GM21381 (cell line): ENCODE measurements around the gene DYSF.

ENCODE experiments used
- ATAC-seq: cut with Tn5 transposase; IDR thresholded peaks from one replicate; pipeline ENCODE4 v1.9.1; 2021; ENCODE audit warnings: mild to moderate bottlenecking, moderate library complexity; ENCODE audit not compliant: unreplicated experiment

Gene DYSF

DNA sequence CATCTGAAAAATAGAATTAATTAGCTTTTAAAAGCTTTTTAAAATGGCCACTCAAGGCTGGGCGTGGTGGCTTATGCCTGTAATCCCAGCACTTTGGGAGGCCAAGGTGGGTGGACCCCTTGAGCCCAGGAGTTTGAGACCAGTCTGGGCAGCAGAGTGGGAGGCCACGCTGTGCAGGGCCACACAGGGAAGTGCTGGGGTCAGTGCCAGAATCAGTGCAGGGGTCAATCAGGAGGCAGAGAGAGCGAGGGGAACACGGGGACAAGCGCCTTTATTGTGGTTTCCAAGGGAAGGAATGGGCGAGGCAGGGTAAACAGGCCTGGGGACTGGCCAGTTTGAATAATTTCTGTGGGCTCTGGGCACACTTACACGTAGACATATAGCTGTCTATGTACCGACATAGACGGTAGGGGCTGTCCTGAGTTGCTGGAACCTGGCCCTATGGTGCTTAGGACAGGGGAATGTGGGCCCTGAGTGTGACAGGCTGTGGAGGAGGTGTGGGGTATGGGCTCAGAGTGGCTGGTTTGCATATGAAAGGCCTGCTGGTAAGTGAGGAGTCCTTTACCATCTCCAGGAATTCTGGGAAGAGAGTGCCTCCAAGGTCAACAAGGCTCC, 42.9 kb downstream of the DYSF start:
- no peak for ATAC-seq

DNA sequence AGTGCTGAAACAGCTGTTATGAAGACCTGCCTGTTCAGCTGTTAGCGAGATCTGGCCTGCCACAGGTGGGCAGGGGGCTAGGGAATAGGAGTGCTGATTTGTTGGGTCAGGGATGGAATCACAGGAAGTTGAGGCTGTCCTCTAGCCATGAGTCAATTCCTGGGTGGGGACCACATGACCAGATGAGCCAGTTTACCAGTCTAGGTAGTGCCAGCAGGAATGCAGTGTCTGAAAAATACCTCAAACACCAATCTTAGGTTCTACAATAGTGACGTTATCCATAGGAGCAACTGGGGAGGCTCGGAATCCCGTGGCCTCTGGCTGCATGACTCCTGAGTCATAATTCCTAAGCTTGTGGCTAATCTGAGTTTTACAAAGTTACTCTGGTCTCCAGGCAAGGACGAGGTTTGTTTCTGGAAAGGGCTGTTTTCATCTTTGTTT, 44.9 kb downstream of the DYSF start:
- no peak for ATAC-seq

DNA sequence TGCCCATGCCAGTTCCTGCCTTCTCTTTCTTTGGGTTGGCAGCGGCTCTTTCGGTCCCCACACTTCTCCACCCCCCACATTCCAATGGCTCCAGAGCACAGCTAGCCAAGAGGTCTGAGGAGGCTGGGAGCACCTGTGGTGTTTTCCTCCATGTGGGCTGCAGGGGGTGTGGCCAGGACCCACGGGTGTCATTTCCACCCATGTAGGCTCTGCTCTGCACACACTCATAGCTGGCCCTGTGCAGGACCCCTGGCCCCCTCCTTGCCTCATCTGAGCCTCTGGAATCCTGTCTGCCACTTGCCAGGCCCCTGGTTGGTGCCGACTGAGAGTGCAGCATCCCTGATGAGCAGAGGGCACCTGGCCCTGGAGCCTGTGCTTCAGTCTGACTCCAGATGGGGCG, 46.3 kb downstream of the DYSF start:
- ATAC-seq: no peak

DNA sequence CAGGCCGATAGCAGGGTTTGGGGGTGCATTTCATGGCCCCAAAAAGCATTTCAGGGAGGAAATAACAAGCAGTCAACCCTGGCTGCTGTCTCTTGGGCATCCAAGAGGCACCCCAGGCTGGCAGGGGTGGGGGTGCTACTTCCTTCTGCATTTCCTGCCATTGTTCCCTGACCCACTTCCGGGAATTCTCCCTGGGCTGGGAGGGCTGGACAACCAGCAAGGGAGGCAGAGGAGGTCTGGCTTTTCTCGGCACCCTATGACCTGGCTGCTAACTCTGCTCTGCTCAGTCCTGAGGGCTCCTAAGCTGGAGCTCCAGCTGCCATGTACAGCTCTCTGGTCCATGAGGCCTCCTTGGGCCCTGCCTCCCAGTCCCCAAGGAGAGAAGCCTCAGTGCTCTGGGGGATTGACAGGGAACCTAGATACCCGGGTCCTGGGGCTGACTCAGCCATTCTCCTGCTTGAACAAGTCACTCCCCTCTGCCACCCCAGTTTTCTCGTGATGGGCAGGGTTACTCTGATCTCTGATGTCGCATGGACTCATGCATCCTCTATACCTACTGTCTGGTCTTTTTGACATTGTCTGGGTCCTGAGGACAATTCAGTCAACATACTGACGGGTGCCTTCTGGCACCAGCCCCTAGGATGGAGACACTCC, 47.2 kb downstream of the DYSF start:
- no peak for ATAC-seq

DNA sequence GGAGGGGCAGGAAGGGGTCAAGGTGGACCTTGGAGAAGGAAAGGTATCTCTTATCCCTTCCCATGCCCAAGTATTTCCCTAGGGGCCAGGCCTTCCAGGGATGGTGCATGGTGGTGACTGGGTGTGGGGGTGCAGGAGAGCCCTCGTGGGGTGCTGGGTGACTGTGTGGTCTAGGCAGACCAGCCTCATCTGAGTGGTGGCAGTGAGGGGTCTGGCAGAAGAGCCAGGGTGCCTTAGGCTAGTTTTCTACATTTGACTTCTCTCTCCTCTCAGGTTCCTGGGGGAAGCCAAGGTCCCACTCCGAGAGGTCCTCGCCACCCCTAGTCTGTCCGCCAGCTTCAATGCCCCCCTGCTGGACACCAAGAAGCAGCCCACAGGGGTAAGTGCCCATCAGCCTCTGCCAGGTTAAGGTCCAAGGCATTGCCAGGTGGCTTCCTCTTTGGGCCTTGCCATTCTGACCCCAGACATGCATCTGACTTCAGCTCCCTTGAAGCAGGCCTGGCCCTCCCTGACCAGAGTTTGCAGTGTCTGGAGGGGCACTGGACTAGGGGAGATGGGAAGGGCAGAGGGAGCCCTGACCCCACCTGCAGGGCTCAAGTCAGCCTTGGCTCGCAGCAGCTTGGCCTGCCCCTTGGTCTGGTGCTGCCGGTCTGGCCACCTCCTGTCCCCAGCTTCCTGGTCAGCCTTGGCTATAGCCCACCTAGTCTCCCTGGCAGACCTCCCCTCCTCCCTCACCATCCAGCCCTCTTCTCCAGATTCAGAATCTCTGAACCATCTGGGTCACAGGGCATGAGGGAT, 49.8 kb downstream of the DYSF start:
- no peak for ATAC-seq

DNA sequence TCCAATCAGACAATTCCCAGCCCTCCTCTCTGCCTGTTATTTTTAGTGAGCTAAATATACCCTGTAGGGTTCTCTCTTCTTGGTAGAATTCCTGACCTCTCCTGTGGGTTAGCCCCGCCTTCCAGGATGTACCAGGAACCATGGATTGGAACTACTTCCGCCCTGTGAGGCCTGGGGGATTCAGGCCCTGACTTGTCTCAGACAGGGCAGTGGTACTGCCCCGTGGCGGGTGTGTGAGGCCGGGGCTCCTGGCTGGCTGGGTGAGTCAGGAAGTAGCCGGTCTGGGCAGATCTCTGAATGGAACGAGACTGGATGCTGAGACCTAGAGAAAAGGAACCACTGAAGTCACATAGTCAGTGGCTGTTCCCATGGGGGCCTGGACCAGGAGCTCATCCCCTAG, 50.5 kb downstream of the DYSF start:
- ATAC-seq: no peak

DNA sequence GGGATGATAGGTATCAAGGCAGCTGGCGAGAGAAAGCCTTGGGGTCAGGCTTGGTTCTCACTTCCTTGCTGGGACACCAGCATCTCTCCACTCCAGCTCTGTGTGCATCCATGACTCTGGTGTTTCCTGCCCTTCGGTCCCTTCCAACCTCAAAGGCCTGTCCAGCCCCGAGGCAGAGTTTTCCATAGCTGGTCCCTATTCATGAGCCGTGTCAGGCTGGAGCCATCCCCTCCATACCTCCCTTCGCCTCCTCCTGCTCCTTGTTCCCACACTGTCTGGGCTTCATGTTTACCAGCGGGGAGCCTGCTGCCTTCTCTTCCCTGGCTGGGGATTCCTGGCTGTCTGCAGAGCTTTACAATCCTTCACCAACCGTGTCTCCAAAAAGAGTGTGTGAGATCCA, 51.2 kb downstream of the DYSF start:
- ATAC-seq: no peak

DNA sequence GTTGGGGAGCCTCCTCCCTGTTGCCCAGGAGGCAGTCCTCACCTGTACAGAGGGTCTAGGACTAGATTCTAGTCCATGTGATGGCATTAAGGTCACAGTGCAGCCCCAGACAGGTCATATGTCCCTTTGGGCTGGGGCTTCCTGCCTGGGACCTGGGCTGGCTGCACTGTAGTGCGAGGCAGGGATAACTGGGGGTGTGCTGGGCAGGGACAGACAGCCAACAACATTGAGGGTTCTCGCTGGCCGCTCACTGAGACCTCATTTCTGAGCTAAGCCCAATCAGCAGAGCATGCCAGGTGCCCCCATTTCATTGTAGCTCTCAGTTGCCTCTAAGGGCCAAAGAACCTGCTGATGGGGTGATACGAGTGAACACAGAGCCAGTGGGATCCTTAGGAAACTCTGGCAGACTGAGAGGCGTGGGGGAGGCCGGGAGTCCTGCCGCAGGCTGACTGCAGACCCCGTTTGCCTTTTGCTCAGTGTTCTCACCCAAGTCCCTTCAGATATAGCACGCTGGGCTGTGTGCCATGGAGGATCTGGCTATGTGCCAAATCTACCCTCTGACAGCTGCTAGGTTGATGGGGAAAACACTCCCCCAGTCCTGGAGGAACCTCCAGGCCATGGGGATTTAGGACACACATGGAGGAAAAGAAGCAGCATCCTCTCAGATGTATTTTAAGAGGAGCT, 51.9 kb downstream of the DYSF start:
- ATAC-seq: no peak

DNA sequence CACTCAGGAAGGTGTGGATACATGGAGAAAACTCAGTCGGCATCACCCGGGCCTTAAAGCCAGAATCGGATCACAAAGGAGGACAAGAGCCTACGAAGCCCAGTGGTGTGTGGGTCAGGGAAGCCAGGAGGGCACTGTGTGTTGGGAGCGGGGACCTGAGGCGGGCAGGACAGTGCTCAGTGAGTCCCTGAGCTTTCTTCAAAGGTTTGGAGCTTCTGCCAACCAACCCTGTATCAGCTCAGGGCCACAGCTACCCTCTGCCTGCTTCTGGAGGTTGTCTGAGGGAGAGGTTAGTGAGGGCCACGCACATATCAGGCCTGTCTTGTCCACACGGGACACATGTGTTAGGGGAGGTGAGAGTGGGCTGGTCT, 52.4 kb downstream of the DYSF start:
- ATAC-seq: no peak

DNA sequence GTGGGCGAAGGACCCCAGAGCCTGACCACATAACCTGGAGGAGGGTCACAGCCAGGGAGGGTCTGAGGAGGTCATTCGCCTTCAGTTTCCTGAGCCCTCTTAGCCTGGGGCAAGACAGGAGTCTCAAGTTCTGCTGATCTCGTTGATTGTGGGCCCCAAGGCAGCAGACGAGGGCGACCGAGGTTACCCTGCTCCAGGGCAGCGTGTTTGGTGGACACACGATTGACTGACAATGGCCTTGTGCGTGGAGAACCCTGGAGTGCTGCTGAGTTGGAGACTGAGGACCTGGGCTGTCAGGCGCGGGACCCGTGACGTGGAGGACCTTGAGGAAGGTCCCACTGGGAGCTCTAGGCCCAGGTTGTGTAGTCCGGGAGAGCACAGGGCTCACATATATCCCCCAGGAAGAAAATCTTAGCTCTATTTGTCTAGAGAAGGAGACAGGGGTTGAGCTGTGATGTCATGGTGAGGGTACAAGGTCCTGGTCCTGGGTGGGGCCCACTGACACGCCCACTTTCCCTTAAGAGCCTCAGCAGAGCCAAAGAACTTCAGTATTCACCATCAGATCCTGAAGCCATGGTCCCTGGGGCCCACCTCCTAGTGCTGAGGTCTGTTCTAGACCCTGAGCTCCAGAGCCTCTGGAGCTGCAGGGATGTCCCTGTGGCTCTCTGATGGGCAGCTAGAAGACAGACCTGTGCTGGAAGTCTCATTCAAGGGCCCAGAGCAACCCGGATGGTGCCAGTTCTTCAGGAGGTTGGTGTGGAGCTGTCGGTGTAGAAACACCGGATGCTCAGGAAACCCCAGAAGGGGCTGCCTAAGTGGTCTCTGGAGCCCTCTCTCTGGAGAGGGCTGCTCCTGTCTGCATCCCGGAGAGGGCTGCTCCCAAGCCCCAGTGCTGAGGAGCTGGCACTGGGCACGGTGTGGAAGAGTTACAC, 53.1 kb downstream of the DYSF start:
- no peak for ATAC-seq

DNA sequence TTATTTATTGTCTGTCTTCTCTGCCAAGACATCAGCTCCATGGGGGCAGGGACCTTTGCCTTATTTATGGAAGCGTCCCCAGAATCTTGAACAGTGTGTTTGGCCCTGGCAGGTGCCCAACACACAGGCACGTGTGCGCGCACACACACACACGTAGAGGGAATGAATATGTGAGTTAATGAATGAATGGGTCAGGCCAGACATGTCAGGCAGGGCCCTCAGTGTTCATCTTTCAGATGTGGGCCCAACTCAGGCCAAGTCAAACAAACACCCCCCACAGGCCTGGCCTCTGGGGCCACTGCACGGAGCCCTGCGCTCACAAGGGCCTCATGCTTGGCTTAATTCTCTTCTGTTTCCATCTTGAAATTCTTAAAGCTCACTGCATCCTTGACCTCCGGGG, 54.1 kb downstream of the DYSF start:
- no peak for ATAC-seq

DNA sequence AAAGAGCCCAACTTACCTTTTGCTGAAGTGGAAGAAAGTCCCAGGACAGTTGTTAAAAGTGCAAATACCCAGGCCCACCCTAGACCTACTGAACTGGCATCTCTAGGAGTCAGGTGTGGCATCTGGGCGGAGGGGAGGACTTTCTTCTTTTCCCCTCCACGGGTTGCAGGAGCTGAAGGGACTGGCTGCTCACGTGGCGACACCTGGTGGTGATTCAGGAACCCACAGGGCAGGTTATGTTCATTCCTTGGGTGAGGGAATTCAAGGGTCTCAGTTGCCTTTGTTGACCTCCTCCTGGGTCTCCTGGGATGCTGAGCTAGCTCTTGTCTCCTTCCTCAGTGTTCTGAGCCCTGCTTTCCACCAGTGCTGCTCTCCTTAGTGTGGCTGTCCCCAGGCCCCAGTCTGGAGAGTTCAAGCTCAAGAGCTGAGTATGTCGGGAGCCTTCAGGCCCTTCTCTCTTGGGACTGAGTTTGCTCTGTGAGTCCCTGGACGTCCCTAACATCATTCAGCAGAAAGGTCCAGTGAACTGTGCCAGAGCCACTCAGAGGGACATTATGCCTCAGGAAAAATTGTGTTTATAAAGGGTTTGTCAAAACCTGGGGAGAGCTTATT, 56.9 kb downstream of the DYSF start:
- no peak for ATAC-seq

DNA sequence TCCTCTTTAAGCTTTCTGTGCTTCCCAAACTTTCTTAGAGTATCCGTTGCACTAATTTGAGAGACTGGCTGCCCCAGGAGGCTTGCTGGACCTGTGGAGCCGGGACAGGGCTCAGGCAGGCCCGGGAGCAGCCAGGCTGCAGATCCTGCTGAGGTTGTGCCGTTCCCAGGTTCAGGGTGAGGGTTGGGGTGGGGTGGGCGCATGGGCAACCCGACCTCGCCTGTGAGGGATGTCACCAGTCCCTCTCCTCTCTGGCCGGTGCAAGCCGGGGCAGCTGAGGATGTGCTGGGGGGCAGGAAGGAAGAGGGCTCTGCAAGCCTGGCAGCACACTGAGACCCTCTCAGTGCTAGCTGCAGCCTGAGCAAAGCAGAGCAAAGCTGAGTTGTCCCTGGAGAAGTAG, 57.6 kb downstream of the DYSF start:
- no peak for ATAC-seq

DNA sequence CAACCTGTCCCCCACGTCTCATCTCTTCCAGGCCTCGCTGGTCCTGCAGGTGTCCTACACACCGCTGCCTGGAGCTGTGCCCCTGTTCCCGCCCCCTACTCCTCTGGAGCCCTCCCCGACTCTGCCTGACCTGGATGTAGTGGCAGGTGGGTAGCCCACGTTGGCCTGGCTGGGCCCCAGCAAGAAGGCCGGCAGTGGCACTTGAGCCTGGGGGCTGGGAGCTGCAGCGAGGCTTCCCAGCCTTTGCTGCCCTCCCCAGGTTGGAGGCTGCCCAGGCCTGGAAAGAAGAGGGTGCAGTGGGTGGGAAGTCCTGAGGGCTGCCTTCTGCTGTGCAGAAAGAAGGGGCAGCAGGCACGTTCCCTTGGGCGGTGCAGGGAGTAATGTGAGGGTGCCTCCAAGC, 58.4 kb downstream of the DYSF start:
- no peak for ATAC-seq

DNA sequence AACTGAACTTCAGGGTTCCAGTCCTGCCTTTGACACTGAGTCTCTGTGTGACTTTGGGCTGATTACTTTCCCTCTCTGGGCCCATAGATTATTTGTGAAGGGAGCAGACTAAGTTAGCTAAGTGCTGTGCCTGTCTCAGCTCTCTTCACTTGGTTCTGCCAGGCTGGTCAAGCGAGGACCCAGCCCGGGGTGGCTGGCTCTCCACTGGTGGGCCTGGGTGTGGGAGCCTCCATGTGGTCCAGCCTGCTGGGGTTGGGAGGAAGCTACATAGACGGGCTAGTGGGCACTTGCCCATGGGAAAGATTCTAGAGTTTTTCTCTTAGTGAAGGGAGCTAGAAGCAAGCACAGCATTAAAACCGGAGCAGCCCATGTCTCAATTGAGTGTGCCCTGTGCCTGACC, 59.0 kb downstream of the DYSF start:
- ATAC-seq: no peak

DNA sequence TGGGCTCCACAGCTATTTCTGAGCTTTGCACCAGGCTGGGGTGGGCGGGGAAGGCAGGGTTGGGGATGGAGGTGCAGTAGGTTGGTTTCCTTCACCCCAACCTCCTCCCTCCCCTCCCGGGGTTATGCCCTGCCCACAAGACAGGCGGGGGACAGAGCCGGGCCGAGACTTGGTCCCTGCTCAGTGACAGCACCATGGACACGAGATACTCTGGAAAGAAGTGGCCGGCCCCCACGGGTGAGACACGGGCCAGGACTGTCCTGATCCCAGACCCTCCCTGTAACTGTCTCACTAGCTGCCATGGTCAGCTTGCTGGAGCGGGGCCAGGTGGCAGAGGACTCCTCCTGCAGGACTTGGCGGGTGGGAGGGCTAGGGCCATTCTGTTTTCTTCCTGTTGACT, 59.7 kb downstream of the DYSF start:
- no peak for ATAC-seq

DNA sequence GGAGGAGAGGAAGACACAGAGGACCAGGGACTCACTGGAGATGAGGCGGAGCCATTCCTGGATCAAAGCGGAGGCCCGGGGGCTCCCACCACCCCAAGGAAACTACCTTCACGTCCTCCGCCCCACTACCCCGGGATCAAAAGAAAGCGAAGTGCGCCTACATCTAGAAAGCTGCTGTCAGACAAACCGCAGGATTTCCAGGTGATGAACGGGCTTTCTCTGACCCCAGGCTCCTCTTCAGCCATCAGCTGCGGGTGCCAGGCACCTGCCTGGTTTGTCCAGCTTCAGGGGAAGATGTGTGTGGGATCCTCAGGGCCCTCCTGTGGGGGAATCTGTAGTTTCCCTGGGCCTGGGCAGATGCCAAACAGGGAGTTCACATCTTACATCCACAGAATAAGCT, 60.4 kb downstream of the DYSF start:
- ATAC-seq: no peak

DNA sequence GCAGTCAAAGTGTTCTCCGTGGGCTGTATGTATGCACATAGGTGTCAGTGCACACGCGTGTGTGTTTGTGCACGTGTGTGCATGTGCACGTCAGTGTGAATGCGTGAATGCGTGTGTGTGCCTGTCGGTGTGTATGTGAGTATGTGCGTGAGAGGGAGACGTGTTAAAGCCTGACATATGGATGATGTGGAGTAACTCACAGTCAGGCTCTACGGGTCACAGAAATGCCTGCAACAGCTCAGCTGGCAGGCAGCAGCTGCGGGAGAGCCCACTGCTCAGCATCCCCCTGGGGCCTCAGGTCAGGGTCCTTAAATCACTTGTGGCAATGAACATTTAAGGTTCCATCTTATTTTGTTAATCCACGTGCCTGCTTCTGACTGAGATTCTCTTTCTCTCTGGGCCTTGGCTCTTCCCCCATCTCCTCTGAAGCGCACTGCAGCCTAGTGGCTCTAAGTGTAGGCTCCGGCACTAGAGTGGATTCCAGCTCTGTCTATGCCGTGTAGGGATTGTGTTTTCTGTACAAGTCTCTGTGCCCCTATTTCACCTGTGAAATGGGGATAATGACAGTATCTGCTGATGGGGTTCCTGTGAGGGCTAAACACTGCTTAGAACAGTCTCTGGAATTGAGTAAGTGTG, 63.0 kb downstream of the DYSF start:
- ATAC-seq: no peak

DNA sequence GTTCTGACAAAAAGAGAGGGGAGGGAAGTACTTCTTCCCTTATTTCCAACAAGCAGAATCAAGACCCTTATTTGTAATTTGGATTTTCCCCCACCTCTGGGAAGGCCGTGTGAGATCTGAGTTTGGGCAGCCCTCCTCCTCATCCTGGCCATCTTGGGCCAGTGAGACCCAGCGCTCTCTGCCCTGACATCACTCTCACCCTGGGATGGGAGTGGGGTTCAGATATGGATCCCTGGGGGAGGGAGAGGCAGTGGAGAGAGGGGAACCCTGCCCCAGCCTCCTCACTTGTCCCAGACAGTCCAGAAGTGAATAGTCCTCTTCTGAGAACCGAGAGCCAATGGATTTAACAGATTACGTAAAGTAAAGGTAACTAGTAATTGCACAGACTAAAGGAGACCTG, 64.5 kb downstream of the DYSF start:
- ATAC-seq: no peak

DNA sequence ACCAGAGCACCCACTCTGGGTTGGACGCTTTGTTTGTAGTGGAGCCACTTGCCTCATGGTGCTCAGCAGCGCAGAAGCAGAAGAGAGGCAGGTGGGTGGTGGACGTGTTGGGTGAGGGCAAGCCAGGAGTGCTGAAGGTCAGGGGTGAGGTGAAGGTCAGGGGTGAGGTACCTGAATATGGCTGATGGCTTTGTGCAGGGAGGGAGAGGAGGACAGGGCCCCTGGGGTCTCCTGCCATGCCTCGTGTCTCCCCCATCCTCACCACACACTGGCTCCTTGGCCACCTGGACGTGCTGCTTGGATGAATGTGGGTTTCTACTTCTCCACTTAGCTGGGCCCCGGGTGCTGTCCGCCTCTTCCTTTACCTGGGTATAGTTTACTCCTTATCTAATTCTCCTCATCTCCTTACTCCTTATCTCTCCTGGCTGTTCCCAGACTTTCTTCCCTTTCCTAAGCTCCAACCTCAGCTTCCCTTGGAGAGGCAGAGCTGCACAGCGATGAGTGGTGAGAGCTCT, 68.1 kb downstream of the DYSF start:
- ATAC-seq: no peak
